ENCODE measurements around the gene EYS.

Gene EYS

GRCh38 chr6:63677282-63677681, 2029.7 kb downstream of the EYS start:
- DNase-seq, result no peak

GRCh38 chr6:63676412-63677114, 2030.5 kb downstream of the EYS start:
- DNase-seq, result no peak

DNA sequence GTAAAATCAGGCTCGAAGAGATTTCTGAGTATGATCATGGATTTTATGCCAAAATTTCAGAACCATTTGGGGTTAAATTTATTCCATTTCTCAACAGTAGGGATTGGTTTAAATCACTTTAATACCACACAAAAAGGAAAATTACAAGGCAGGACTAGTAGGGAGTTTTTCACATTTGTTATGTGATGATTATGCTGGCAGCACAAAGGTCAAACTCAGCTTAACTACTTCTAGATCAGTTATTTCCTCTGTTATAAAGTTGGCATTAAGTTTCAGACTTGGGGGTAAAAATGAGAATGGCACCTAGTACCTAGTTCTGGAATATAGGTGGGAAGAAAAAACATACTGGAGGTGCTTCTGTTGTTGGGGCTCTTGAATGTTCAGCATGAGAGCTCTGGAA, 2031.9 kb downstream of the EYS start:
- DNase-seq, result no peak

- no peak for DNase-seq
Observed at GRCh38 chr6:63674635-63675034, 2032.4 kb downstream of the EYS start.

DNA sequence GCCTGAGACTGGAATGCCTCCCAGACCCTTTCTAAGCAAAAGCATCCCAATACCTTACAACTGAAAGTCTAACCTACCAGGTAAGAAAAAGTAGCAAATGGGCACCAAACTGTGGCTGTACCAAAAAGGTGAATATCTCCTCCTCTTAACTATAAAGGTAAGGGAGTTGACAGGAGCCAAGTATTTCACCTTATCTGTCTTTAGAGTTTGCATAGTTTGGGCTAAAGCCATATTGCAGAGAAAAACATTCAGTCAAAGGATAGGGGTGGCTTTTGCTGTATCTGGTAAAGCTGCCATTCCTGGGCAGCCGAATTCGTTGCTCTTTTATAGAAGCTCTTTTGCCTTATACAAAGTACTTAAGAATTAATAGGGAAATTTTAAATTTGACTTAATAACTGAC, 2033.3 kb downstream of the EYS start:
- DNase-seq, result no peak

GRCh38 chr6:63672582-63673129, 2034.4 kb downstream of the EYS start:
- DNase-seq, result no peak

DNA sequence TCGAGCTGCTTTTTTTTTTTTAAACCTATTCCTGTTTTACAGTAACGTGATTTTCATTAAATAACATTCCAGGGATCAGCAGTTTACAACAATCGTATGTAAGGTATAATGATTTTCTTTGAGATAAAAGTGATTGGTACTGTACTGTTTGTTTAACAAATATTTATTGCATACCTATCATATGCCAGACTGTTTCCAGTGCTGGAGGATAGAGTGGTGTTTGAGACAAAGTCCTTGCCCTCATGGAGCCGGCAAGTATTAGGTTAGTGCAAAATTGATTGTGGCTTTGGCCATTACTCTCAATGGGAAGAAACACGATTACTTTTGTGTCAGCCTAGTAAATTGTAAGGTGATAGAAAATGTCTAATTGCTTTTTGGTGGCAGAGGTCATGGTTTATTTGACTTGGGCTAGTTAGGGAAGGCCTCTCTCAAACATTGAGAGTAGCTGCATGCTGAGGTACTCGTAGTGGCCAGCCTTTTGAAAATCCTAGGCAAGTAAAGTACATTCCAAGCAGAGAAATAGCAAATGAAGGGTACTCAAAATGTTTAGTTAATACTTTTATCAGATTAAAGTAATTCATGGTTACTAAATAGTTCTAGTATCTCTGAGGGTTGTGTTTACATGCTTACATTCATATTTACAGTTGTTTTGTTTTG, 2035.8 kb downstream of the EYS start:
- no peak for DNase-seq
